Fibroblast of lung (primary cell): ENCODE data around the gene KCNQ2.

Source experiments
- CTCF ChIP-seq, 2 donors: IDR thresholded peaks in 1 of 2; conservative IDR thresholded peaks in 1 of 2; 1 replicate in 1 of 2; 2 replicates in 1 of 2; pipeline ENCODE4 v1.5.1; 2011 to 2012; ENCODE audit warnings: low read length in 2 of 2, control low read depth in 1 of 2, inconsistent platforms in 1 of 2, low read depth in 1 of 2, mild to moderate bottlenecking in 1 of 2
- EZH2 ChIP-seq: IDR thresholded peaks from 2 replicates; pipeline ENCODE4 v1.5.1; 2012; ENCODE audit warnings: low read length, control low read depth, mild to moderate bottlenecking; ENCODE audit errors: missing control alignments

- TF ChIP-seq CTCF (conservative IDR thresholded peaks at IDR 0.05 in 1 of 2, IDR thresholded peaks at IDR 0.05 in 1 of 2; ENCODE audit: low read depth in 1 of 2, low read length in 2 of 2) (no peak), EZH2 (no peak)
Observed at GRCh38 chr20:63431944-63432343, 40.5 kb downstream of the KCNQ2 start.
